GM23338 (cell line): ENCODE results near the gene FAM170A. TPM values are rescaled to one million over a fixed set of nuclear protein-coding genes. Genes with fewer than 3 reads are reported as not detected.
A peak's percentile ranks its signal among the peaks of the same experiment; 100 is the strongest.

Experiments used
- ATAC-seq: fragments of 200-7000 bp; cut with Tn5 transposase; 3 replicates; pipeline ENCODE4 v1.9.1; 2020
- DNase-seq: peaks from one replicate; pipeline ENCODE4 v3.0.0-alpha.2; 2015; ENCODE audit warnings: low spot score
- H2AFZ ChIP-seq: fragments of 200-600 bp; sonication (generic); 2 replicates; pipeline ENCODE4 v1.8.0; 2016; ENCODE audit warnings: antibody characterized with exemption, mild to moderate bottlenecking, moderate library complexity
- H3F3A ChIP-seq: fragments of 200-600 bp; sonication (generic); replicated peaks from 2 replicates; pipeline ENCODE4 v1.8.0; 2017; ENCODE audit warnings: antibody characterized with exemption, mixed run types, low read depth
- H3K27ac ChIP-seq: fragments of 200-600 bp; sonication (generic); 2 replicates; pipeline ENCODE4 v1.6.1; 2016; ENCODE audit warnings: low read depth
- H3K27me3 ChIP-seq: fragments of 200-600 bp; sonication (generic); 2 replicates; pipeline ENCODE4 v1.8.0; 2016; ENCODE audit warnings: mild to moderate bottlenecking, mixed run types, moderate library complexity; ENCODE audit not compliant: insufficient read depth
- H3K36me3 ChIP-seq: fragments of 200-600 bp; sonication (generic); 2 replicates; pipeline ENCODE4 v1.8.0; 2016; ENCODE audit warnings: mild to moderate bottlenecking; ENCODE audit not compliant: insufficient read depth
- H3K4me1 ChIP-seq: fragments of 200-600 bp; sonication (generic); 2 replicates; pipeline ENCODE4 v1.8.0; 2016; ENCODE audit warnings: mild to moderate bottlenecking, moderate library complexity; ENCODE audit not compliant: insufficient read depth
- H3K4me2 ChIP-seq: fragments of 200-600 bp; sonication (generic); 2 replicates; pipeline ENCODE4 v1.7.1; 2017; ENCODE audit warnings: mixed run types
- H3K4me3 ChIP-seq: fragments of 200-600 bp; sonication (generic); 2 replicates; pipeline ENCODE4 v1.6.1; 2016; ENCODE audit warnings: mixed run types
- H3K79me2 ChIP-seq: fragments of 200-600 bp; sonication (generic); replicated peaks from 2 replicates; pipeline ENCODE4 v1.8.0; 2017; ENCODE audit warnings: mild to moderate bottlenecking; ENCODE audit not compliant: insufficient read depth
- H3K9me2 ChIP-seq: fragments of 200-600 bp; sonication (generic); 2 replicates; pipeline ENCODE4 v1.8.0; 2017; ENCODE audit not compliant: insufficient read depth
- H4K20me1 ChIP-seq: fragments of 200-600 bp; sonication (generic); replicated peaks from 2 replicates; pipeline ENCODE4 v1.8.0; 2017; ENCODE audit warnings: mild to moderate bottlenecking; ENCODE audit not compliant: insufficient read depth
- H3K27ac Mint-ChIP-seq: 2 replicates; pipeline ENCODE4 v1.8.0; 2020; ENCODE audit warnings: inconsistent platforms, mild to moderate bottlenecking, moderate library complexity, mixed read lengths
- H3K27me3 Mint-ChIP-seq: 3 replicates; pipeline ENCODE4 v1.8.0; 2022; ENCODE audit warnings: low read depth, mild to moderate bottlenecking, moderate library complexity, mixed read lengths, inconsistent platforms; ENCODE audit not compliant: insufficient read depth, poor library complexity
- H3K36me3 Mint-ChIP-seq: 3 replicates; pipeline ENCODE4 v1.8.0; 2021; ENCODE audit warnings: low read depth, mild to moderate bottlenecking, inconsistent platforms, moderate library complexity, mixed read lengths
- H3K4me1 Mint-ChIP-seq: 3 replicates; pipeline ENCODE4 v1.8.0; 2020; ENCODE audit warnings: mild to moderate bottlenecking, inconsistent platforms, mixed read lengths
- H3K4me3 Mint-ChIP-seq: 3 replicates; pipeline ENCODE4 v1.8.0; 2021; ENCODE audit warnings: moderate library complexity, mild to moderate bottlenecking, inconsistent platforms, mixed read lengths
- H3K9me3 Mint-ChIP-seq: 3 replicates; pipeline ENCODE4 v1.8.0; 2020; ENCODE audit warnings: moderate library complexity, mild to moderate bottlenecking, inconsistent platforms, mixed read lengths
- CREB1 ChIP-seq: fragments of 250-450 bp; sonication (Bioruptor Pico); IDR thresholded peaks from 2 replicates; pipeline ENCODE4 v1.5.0; 2020; ENCODE audit warnings: low read depth, mild to moderate bottlenecking, moderate library complexity
- ETS1 ChIP-seq: IDR thresholded peaks from 2 replicates; pipeline ENCODE4 v1.6.1; 2016; ENCODE audit warnings: antibody characterized with exemption
- EZH2 ChIP-seq: fragments of 200-600 bp; sonication (generic); IDR thresholded peaks from one replicate; pipeline ENCODE4 v1.8.0; 2017; ENCODE audit warnings: antibody characterized with exemption, mild to moderate bottlenecking, low read depth; ENCODE audit not compliant: unreplicated experiment
- EZH2phosphoT487 ChIP-seq: fragments of 200-600 bp; sonication (generic); IDR thresholded peaks from one replicate; pipeline ENCODE4 v1.8.1; 2018; ENCODE audit warnings: antibody characterized with exemption; ENCODE audit not compliant: unreplicated experiment
- JUNB ChIP-seq: IDR thresholded peaks from one replicate; pipeline ENCODE4 v1.6.1; 2016; ENCODE audit warnings: antibody characterized with exemption; ENCODE audit not compliant: unreplicated experiment
- NANOG ChIP-seq: IDR thresholded peaks from 2 replicates; pipeline ENCODE4 v1.6.1; 2016; ENCODE audit warnings: antibody characterized with exemption, borderline replicate concordance
- POLR2AphosphoS5 ChIP-seq: IDR thresholded peaks from 2 replicates; pipeline ENCODE4 v1.6.1; 2016; ENCODE audit warnings: antibody characterized with exemption, low read depth
- STAT1 ChIP-seq: IDR thresholded peaks from one replicate; pipeline ENCODE4 v1.6.1; 2016; ENCODE audit warnings: antibody characterized with exemption; ENCODE audit not compliant: unreplicated experiment
- ZNF114 ChIP-seq: fragments of 250-450 bp; sonication (Bioruptor Pico); IDR thresholded peaks from 2 replicates; pipeline ENCODE4 v1.5.0; 2020; ENCODE audit warnings: mild to moderate bottlenecking, moderate library complexity
- ZNF331 ChIP-seq: fragments of 250-450 bp; sonication (Bioruptor Pico); IDR thresholded peaks from 2 replicates; pipeline ENCODE4 v1.5.0; 2020; ENCODE audit warnings: low read depth, mild to moderate bottlenecking, moderate library complexity
- polyA plus RNA-seq: library from polyadenylated mRNA; unstranded; fragments of >200 nt; fragmentation: Nextera tagmentation; extraction: Ambion mirVana; gene quantifications from 2 replicates; pipeline ENCODE4 v1.2.1, GENCODE V29; 2016
- total RNA-seq: library from RNA; depleted of rRNA; stranded (reverse); fragments of >200 nt; shearing (Covaris generic); gene quantifications from 2 replicates; pipeline ENCODE4 v1.2.3, GENCODE V29; 2014
- TF ChIP-seq, protein P1 (sequence below): fragments of 250-450 bp; sonication (Bioruptor Pico); IDR thresholded peaks from 2 replicates; pipeline ENCODE4 v1.5.0; 2020; ENCODE audit warnings: mild to moderate bottlenecking, moderate library complexity
- TF ChIP-seq, protein P2 (sequence below): IDR thresholded peaks from one replicate; pipeline ENCODE4 v1.6.1; 2018; ENCODE audit warnings: antibody characterized with exemption; ENCODE audit not compliant: unreplicated experiment
- TF ChIP-seq, protein P3 (sequence below), 2 experiments: fragments of 200-600 bp in 1 of 2; sonication (generic) in 1 of 2; conservative IDR thresholded peaks; 2 replicates each; pipeline versions ENCODE4 v1.5.1 to v1.6.1; 2016 to 2017; ENCODE audit warnings: antibody characterized with exemption in 2 of 2, low read depth in 2 of 2, mild to moderate bottlenecking in 2 of 2, moderate library complexity in 1 of 2

FAM170A gene
- total and polyA plus RNA-seq, 2 experiments from 2014 or later: not detected

- peaks cover 4% of the 10 kb centered on the region for H3K27me3 Mint-ChIP-seq
- Histone ChIP-seq H3F3A (no peaks in the 10 kb centered on the region), H3K27ac (no peak overlapping the region), H3K4me2 (no peak overlapping the region), H3K27me3 (no peaks in the 10 kb centered on the region), H3K9me2 (0 out of 2 replicates have a peak, but pooled peaks cover 5% of the 10 kb centered on the region), H4K20me1 (no peaks in the 10 kb centered on the region), H3K36me3 (no peaks in the 10 kb centered on the region), H3K4me3 (no peak overlapping the region), H2AFZ (peak overlapping the region; percentile 56), H3K4me1 (no peaks in the 10 kb centered on the region), H3K79me2 (no peaks in the 10 kb centered on the region)
- no peak overlapping the region for H3K4me3 Mint-ChIP-seq
- H3K27ac Mint-ChIP-seq: no peak overlapping the region; the same call in 1 of the 2 replicates
- peaks cover 8% of the 10 kb centered on the region; the same call in 2 of the 3 replicates for H3K4me1 Mint-ChIP-seq
- ATAC-seq (peak; percentile 52), DNase-seq (no peak)
- no peaks in the 10 kb centered on the region for H3K9me3 Mint-ChIP-seq
- TF ChIP-seq ZNF114 (CRISPR knock-in tag): no peak
- TF ChIP-seq, protein P1, sequence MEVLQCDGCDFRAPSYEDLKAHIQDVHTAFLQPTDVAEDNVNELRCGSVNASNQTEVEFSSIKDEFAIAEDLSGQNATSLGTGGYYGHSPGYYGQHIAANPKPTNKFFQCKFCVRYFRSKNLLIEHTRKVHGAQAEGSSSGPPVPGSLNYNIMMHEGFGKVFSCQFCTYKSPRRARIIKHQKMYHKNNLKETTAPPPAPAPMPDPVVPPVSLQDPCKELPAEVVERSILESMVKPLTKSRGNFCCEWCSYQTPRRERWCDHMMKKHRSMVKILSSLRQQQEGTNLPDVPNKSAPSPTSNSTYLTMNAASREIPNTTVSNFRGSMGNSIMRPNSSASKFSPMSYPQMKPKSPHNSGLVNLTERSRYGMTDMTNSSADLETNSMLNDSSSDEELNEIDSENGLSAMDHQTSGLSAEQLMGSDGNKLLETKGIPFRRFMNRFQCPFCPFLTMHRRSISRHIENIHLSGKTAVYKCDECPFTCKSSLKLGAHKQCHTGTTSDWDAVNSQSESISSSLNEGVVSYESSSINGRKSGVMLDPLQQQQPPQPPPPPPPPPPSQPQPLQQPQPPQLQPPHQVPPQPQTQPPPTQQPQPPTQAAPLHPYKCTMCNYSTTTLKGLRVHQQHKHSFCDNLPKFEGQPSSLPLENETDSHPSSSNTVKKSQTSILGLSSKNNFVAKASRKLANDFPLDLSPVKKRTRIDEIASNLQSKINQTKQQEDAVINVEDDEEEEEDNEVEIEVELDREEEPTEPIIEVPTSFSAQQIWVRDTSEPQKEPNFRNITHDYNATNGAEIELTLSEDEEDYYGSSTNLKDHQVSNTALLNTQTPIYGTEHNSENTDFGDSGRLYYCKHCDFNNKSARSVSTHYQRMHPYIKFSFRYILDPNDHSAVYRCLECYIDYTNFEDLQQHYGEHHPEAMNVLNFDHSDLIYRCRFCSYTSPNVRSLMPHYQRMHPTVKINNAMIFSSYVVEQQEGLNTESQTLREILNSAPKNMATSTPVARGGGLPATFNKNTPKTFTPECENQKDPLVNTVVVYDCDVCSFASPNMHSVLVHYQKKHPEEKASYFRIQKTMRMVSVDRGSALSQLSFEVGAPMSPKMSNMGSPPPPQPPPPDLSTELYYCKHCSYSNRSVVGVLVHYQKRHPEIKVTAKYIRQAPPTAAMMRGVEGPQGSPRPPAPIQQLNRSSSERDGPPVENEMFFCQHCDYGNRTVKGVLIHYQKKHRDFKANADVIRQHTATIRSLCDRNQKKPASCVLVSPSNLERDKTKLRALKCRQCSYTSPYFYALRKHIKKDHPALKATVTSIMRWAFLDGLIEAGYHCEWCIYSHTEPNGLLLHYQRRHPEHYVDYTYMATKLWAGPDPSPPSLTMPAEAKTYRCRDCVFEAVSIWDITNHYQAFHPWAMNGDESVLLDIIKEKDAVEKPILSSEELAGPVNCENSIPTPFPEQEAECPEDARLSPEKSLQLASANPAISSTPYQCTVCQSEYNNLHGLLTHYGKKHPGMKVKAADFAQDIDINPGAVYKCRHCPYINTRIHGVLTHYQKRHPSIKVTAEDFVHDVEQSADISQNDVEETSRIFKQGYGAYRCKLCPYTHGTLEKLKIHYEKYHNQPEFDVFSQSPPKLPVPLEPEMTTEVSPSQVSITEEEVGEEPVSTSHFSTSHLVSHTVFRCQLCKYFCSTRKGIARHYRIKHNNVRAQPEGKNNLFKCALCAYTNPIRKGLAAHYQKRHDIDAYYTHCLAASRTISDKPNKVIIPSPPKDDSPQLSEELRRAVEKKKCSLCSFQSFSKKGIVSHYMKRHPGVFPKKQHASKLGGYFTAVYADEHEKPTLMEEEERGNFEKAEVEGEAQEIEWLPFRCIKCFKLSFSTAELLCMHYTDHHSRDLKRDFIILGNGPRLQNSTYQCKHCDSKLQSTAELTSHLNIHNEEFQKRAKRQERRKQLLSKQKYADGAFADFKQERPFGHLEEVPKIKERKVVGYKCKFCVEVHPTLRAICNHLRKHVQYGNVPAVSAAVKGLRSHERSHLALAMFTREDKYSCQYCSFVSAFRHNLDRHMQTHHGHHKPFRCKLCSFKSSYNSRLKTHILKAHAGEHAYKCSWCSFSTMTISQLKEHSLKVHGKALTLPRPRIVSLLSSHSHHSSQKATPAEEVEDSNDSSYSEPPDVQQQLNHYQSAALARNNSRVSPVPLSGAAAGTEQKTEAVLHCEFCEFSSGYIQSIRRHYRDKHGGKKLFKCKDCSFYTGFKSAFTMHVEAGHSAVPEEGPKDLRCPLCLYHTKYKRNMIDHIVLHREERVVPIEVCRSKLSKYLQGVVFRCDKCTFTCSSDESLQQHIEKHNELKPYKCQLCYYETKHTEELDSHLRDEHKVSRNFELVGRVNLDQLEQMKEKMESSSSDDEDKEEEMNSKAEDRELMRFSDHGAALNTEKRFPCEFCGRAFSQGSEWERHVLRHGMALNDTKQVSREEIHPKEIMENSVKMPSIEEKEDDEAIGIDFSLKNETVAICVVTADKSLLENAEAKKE: no peak
- TF ChIP-seq POLR2AphosphoS5: no peak
- TF ChIP-seq ETS1: no peak
- no peak for TF ChIP-seq ZNF331 (CRISPR knock-in tag)
- no peak for TF ChIP-seq EZH2
- TF ChIP-seq NANOG: no peak
- TF ChIP-seq EZH2phosphoT487: no peak
- TF ChIP-seq, protein P2, sequence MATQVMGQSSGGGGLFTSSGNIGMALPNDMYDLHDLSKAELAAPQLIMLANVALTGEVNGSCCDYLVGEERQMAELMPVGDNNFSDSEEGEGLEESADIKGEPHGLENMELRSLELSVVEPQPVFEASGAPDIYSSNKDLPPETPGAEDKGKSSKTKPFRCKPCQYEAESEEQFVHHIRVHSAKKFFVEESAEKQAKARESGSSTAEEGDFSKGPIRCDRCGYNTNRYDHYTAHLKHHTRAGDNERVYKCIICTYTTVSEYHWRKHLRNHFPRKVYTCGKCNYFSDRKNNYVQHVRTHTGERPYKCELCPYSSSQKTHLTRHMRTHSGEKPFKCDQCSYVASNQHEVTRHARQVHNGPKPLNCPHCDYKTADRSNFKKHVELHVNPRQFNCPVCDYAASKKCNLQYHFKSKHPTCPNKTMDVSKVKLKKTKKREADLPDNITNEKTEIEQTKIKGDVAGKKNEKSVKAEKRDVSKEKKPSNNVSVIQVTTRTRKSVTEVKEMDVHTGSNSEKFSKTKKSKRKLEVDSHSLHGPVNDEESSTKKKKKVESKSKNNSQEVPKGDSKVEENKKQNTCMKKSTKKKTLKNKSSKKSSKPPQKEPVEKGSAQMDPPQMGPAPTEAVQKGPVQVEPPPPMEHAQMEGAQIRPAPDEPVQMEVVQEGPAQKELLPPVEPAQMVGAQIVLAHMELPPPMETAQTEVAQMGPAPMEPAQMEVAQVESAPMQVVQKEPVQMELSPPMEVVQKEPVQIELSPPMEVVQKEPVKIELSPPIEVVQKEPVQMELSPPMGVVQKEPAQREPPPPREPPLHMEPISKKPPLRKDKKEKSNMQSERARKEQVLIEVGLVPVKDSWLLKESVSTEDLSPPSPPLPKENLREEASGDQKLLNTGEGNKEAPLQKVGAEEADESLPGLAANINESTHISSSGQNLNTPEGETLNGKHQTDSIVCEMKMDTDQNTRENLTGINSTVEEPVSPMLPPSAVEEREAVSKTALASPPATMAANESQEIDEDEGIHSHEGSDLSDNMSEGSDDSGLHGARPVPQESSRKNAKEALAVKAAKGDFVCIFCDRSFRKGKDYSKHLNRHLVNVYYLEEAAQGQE: no peak
- no peak for TF ChIP-seq CREB1 (CRISPR knock-in tag)
- no peak for TF ChIP-seq STAT1
- TF ChIP-seq, protein P3, sequence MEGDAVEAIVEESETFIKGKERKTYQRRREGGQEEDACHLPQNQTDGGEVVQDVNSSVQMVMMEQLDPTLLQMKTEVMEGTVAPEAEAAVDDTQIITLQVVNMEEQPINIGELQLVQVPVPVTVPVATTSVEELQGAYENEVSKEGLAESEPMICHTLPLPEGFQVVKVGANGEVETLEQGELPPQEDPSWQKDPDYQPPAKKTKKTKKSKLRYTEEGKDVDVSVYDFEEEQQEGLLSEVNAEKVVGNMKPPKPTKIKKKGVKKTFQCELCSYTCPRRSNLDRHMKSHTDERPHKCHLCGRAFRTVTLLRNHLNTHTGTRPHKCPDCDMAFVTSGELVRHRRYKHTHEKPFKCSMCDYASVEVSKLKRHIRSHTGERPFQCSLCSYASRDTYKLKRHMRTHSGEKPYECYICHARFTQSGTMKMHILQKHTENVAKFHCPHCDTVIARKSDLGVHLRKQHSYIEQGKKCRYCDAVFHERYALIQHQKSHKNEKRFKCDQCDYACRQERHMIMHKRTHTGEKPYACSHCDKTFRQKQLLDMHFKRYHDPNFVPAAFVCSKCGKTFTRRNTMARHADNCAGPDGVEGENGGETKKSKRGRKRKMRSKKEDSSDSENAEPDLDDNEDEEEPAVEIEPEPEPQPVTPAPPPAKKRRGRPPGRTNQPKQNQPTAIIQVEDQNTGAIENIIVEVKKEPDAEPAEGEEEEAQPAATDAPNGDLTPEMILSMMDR (conservative IDR thresholded peaks at IDR 0.05; ENCODE audit: low read depth in 2 of 2): no peak
- TF ChIP-seq JUNB: no peak
- H3K36me3 Mint-ChIP-seq: no peaks in the 10 kb centered on the region
These were observed 1.5 kb downstream of the FAM170A start for GRCh38 chr5:119630752-119631440.
